Stomach (tissue), 4 donors: Measurements from ENCODE around the gene LCLAT1.

Source experiments
- EP300 ChIP-seq: sonication (generic); formaldehyde crosslinking; IDR thresholded peaks from one replicate; pipeline ENCODE4 v1.6.1; 2017; ENCODE audit warnings: antibody characterized with exemption
- POLR2A ChIP-seq, 4 donors: fragments of 450-650 bp; IDR thresholded peaks; one replicate each; pipeline ENCODE4 v1.6.1; 2016; ENCODE audit warnings: antibody characterized with exemption in 4 of 4, control low read depth in 2 of 4, mild to moderate bottlenecking in 1 of 4, moderate library complexity in 1 of 4
- POLR2AphosphoS5 ChIP-seq, 3 donors: sonication (generic); formaldehyde crosslinking; IDR thresholded peaks; one replicate each; pipeline ENCODE4 v1.6.1; 2016; ENCODE audit warnings: antibody characterized with exemption in 3 of 3
- TF ChIP-seq, protein P1 (sequence below), 7 experiments: fragments of 450-650 bp in 4 of 7; fragments of 200-600 bp in 3 of 7; sonication (generic) in 3 of 7; IDR thresholded peaks; one replicate each; pipeline ENCODE4 v1.5.1; 2016 to 2019; ENCODE audit warnings: antibody characterized with exemption in 7 of 7, control low read depth in 2 of 7, mild to moderate bottlenecking in 1 of 7

DNA sequence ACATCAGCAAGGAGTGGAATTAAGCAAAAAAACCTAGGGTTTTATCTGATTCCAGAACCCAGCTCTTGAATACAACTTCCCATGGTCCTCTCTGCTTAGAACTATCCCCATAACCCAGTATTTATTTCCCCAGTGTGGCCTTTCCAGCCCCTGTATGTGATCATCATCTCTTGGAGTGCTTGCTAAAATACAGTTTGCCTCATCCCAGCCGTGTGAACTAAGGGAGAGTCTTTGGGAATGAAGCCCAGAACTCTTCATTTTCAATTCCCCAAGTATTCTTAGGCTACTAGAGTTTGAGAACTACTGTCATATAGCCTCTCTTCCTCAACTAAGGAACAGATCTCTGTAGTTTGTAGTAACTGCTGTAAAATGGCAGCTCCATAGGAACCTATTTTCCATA lies 173.1 kb downstream of the LCLAT1 start:
- no peak for TF ChIP-seq POLR2A (IDR thresholded peaks at IDR 0.05)
- TF ChIP-seq, protein P1, sequence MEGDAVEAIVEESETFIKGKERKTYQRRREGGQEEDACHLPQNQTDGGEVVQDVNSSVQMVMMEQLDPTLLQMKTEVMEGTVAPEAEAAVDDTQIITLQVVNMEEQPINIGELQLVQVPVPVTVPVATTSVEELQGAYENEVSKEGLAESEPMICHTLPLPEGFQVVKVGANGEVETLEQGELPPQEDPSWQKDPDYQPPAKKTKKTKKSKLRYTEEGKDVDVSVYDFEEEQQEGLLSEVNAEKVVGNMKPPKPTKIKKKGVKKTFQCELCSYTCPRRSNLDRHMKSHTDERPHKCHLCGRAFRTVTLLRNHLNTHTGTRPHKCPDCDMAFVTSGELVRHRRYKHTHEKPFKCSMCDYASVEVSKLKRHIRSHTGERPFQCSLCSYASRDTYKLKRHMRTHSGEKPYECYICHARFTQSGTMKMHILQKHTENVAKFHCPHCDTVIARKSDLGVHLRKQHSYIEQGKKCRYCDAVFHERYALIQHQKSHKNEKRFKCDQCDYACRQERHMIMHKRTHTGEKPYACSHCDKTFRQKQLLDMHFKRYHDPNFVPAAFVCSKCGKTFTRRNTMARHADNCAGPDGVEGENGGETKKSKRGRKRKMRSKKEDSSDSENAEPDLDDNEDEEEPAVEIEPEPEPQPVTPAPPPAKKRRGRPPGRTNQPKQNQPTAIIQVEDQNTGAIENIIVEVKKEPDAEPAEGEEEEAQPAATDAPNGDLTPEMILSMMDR (IDR thresholded peaks at IDR 0.05): no peak
- TF ChIP-seq EP300: no peak
- TF ChIP-seq POLR2AphosphoS5 (IDR thresholded peaks at IDR 0.05): no peak
